Endodermal cell (in vitro differentiated cells): ENCODE results near the gene TOMM34. TPM values are rescaled to one million over a fixed set of nuclear protein-coding genes. Genes with fewer than 3 reads are reported as not detected.

Experiments used
- DNase-seq: peaks from one replicate; pipeline ENCODE4 v3.0.0-alpha.2; 2017
- H3K27ac ChIP-seq: 2 replicates; pipeline ENCODE4 v1.5.1; 2013; ENCODE audit warnings: mild to moderate bottlenecking, low read depth, low read length, moderate library complexity
- H3K27me3 ChIP-seq: 2 replicates; pipeline ENCODE4 v1.6.1; 2013; ENCODE audit warnings: mild to moderate bottlenecking, low read length, moderate library complexity; ENCODE audit not compliant: insufficient read depth, control insufficient read depth, poor library complexity, severe bottlenecking
- H3K36me3 ChIP-seq: 2 replicates; pipeline ENCODE4 v1.7.0; 2013; ENCODE audit warnings: mild to moderate bottlenecking, low read length, moderate library complexity; ENCODE audit not compliant: control insufficient read depth, insufficient read depth
- H3K4me1 ChIP-seq: one replicate; pipeline ENCODE4 v1.7.0; 2013; ENCODE audit warnings: low read length; ENCODE audit not compliant: control insufficient read depth, insufficient read depth
- H3K4me3 ChIP-seq: 2 replicates; pipeline ENCODE4 v1.5.1; 2013; ENCODE audit warnings: mild to moderate bottlenecking, low read length, moderate library complexity
- H3K9ac ChIP-seq: 2 replicates; pipeline ENCODE4 v1.6.1; 2013; ENCODE audit warnings: mild to moderate bottlenecking, low read length, moderate library complexity; ENCODE audit not compliant: poor library complexity, severe bottlenecking; ENCODE audit errors: extremely low read depth
- H3K9me3 ChIP-seq: 2 replicates; pipeline ENCODE4 v1.6.1; 2013; ENCODE audit warnings: mild to moderate bottlenecking, low read length, moderate library complexity; ENCODE audit not compliant: control insufficient read depth
- H3K27ac Mint-ChIP-seq: 2 replicates; pipeline ENCODE4 v1.8.0; 2020; ENCODE audit warnings: mixed read lengths
- H3K27me3 Mint-ChIP-seq: 2 replicates; pipeline ENCODE4 v1.8.0; 2021; ENCODE audit warnings: mild to moderate bottlenecking, mixed read lengths; ENCODE audit not compliant: insufficient read depth
- H3K36me3 Mint-ChIP-seq: 2 replicates; pipeline ENCODE4 v1.8.0; 2020; ENCODE audit warnings: low read depth, mixed read lengths
- H3K4me1 Mint-ChIP-seq: 2 replicates; pipeline ENCODE4 v1.8.0; 2020; ENCODE audit warnings: mixed read lengths
- H3K4me3 Mint-ChIP-seq: 2 replicates; pipeline ENCODE4 v1.8.0; 2020; ENCODE audit warnings: mild to moderate bottlenecking, moderate library complexity, mixed read lengths
- H3K9me3 Mint-ChIP-seq: 2 replicates; pipeline ENCODE4 v1.8.0; 2020; ENCODE audit warnings: mild to moderate bottlenecking, mixed read lengths
- WGBS, 2 experiments: methylation state at CpG; one replicate each; pipeline versions ENCODE4 v1.1.5 to v1.1.7; 2013; ENCODE audit warnings: missing lambda C conversion rate in 2 of 2, mixed read lengths in 1 of 2; ENCODE audit not compliant: insufficient coverage in 1 of 2, insufficient read length in 1 of 2; 5-methylcytosine and 5-hydroxymethylcytosine counted together
- total RNA-seq, 2 donors: library from RNA; stranded (reverse); fragmentation: NEBNext Ultra II Directional in 1 of 2; extraction: Animal tissue kit (Norgen Biotek cat#: 25700) in 1 of 2; gene quantifications; 2 replicates in 1 of 2; 3 replicates in 1 of 2; pipeline ENCODE4 v1.2.1, GENCODE V29; 2021
- TF ChIP-seq, protein P1 (sequence below): fragments of 200-600 bp; sonication (generic); conservative IDR thresholded peaks from 2 replicates; pipeline ENCODE4 v1.5.0; 2021; ENCODE audit warnings: antibody characterized with exemption, mild to moderate bottlenecking

Gene TOMM34
- total RNA-seq, 2 donors from 2014 or later, result 43.6 to 43.9 TPM

DNA sequence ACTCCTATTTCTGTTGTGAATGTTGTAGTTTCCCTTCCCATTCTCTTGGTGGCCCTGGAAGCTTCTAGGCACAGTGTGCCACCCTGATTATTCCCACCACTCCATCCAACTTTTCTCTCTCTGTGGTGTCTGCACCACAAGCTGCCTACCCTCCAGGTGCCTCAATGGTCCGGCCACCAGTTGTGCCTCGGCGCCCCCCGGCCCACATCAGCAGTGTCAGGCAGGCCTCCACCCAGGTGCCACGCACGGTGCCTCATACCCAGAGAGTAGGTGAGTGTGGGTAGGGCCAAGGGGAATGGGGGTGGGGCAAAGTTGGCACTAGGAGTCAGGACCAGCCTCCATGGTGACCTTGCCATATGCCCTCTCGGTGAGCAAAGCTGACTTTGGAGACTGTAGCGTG, 27.3 kb downstream of the TOMM34 start:
- TF ChIP-seq, protein P1, sequence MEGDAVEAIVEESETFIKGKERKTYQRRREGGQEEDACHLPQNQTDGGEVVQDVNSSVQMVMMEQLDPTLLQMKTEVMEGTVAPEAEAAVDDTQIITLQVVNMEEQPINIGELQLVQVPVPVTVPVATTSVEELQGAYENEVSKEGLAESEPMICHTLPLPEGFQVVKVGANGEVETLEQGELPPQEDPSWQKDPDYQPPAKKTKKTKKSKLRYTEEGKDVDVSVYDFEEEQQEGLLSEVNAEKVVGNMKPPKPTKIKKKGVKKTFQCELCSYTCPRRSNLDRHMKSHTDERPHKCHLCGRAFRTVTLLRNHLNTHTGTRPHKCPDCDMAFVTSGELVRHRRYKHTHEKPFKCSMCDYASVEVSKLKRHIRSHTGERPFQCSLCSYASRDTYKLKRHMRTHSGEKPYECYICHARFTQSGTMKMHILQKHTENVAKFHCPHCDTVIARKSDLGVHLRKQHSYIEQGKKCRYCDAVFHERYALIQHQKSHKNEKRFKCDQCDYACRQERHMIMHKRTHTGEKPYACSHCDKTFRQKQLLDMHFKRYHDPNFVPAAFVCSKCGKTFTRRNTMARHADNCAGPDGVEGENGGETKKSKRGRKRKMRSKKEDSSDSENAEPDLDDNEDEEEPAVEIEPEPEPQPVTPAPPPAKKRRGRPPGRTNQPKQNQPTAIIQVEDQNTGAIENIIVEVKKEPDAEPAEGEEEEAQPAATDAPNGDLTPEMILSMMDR, result no peak
- Mint-ChIP-seq H3K36me3 (peaks cover 65% of the 10 kb centered on the region), H3K9me3 (no peaks in the 10 kb centered on the region), H3K4me3 (no peak overlapping the region), H3K27me3 (no peaks in the 10 kb centered on the region), H3K27ac (no peak overlapping the region), H3K4me1 (peaks cover 7% of the 10 kb centered on the region)
- no peaks in the 10 kb centered on the region for H3K4me1 ChIP-seq
- peaks cover 55% of the 10 kb centered on the region for H3K36me3 ChIP-seq
- no peak for DNase-seq
- H3K9ac ChIP-seq, result no peak overlapping the region
- 96 to 100% methylated on average over 2 to 8 of the region's 8 CpGs for WGBS, 2 experiments
- H3K27ac ChIP-seq, result no peak overlapping the region
- no peak overlapping the region for H3K4me3 ChIP-seq
- H3K9me3 ChIP-seq, result no peaks in the 10 kb centered on the region
- no peaks in the 10 kb centered on the region for H3K27me3 ChIP-seq

DNA sequence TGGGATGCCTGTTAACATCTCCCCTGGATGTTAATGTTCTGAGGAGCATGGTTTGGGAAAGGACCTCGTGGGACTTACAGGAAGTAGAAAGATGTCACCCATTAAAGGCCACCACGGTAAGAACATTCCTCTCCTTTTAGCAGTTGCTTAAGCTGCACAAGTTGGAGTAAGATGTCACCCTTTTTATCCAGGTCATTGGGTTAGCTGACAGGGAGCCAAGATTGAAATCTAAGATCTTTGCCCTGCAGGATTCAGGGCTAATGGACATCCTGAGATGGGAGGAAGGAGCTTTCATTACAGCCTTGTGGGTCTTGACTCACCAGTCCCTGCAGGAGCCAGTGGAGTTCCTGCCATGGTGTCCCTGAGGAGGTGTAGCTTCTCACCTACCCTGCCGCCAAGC, 28.3 kb downstream of the TOMM34 start:
- no peak overlapping the region for H3K27ac ChIP-seq
- Mint-ChIP-seq H3K9me3 (no peaks in the 10 kb centered on the region), H3K4me1 (peaks cover 6% of the 10 kb centered on the region), H3K27me3 (no peaks in the 10 kb centered on the region), H3K4me3 (no peak overlapping the region), H3K27ac (no peak overlapping the region), H3K36me3 (peaks cover 55% of the 10 kb centered on the region)
- TF ChIP-seq, protein P1, result no peak
- 89 to 95% methylated on average over 2 to 3 of the region's 3 CpGs for WGBS, 2 experiments
- no peaks in the 10 kb centered on the region for H3K4me1 ChIP-seq
- H3K9me3 ChIP-seq, result no peaks in the 10 kb centered on the region
- peaks cover 45% of the 10 kb centered on the region for H3K36me3 ChIP-seq
- no peak for DNase-seq
- no peaks in the 10 kb centered on the region for H3K27me3 ChIP-seq
- no peak overlapping the region for H3K9ac ChIP-seq
- no peak overlapping the region for H3K4me3 ChIP-seq

DNA sequence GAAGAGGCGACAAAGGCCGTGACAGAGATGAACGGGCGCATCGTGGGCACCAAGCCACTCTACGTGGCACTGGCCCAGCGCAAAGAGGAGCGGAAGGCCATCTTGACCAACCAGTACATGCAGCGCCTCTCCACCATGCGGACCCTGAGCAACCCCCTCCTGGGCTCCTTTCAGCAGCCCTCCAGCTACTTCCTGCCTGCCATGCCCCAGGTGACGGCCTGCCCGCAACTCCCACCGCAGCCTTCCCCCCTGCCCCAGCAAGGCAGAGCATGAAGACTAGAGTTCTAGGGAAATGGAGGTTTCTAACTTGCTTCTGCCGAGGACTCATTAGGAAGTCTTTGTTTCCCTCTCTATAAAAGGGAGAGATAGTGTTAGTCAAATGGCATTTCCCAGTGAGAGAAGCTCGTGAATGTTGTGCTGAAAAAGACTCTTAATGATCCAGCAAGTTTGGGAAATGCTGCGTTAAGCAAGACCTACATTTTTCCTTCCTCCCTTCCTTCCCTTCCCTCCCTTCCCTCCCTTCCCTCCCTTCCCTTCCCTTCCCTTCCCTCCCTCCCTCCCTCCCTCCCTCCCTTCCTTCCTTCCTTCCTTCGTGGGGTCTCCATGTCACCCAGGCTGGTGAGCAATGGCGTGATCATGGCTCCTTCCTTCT, 29.6 kb downstream of the TOMM34 start:
- Mint-ChIP-seq H3K4me3 (no peak overlapping the region), H3K9me3 (no peaks in the 10 kb centered on the region), H3K27me3 (no peaks in the 10 kb centered on the region), H3K4me1 (no peaks in the 10 kb centered on the region), H3K36me3 (peaks cover 44% of the 10 kb centered on the region), H3K27ac (no peak overlapping the region)
- DNase-seq, result no peak
- no peaks in the 10 kb centered on the region for H3K4me1 ChIP-seq
- H3K27me3 ChIP-seq, result no peaks in the 10 kb centered on the region
- H3K9me3 ChIP-seq, result no peaks in the 10 kb centered on the region
- TF ChIP-seq, protein P1, result no peak
- 92 to 100% methylated on average over 9 to 17 of the region's 18 CpGs for WGBS, 2 experiments
- H3K9ac ChIP-seq, result no peak overlapping the region
- no peak overlapping the region for H3K27ac ChIP-seq
- H3K36me3 ChIP-seq, result peaks cover 37% of the 10 kb centered on the region
- no peak overlapping the region for H3K4me3 ChIP-seq
